Peyer's patch (tissue), 4 donors: ENCODE data around the gene FNDC3A.

Experiments used
- CTCF ChIP-seq, 6 experiments: fragments of 450-650 bp in 4 of 6; fragments of 200-600 bp in 2 of 6; sonication (generic) in 1 of 6; IDR thresholded peaks; one replicate each; pipeline ENCODE4 v1.5.1; 2017 to 2019; ENCODE audit warnings: antibody characterized with exemption in 6 of 6, mild to moderate bottlenecking in 3 of 6, moderate library complexity in 1 of 6
- POLR2A ChIP-seq, 2 donors: fragments of 450-650 bp; IDR thresholded peaks; one replicate each; pipeline ENCODE4 v1.5.1; 2017; ENCODE audit warnings: antibody characterized with exemption in 2 of 2, mild to moderate bottlenecking in 2 of 2, moderate library complexity in 2 of 2

GRCh38 chr13:48954081-48954480 lies 21.6 kb upstream of the FNDC3A start:
- TF ChIP-seq CTCF (IDR thresholded peaks at IDR 0.05), result no peak
- TF ChIP-seq POLR2A (IDR thresholded peaks at IDR 0.05), result no peak
